ENCODE measurements around the gene CD55.
"Not testable (repeated sequence)": the region's sequence is repeated elsewhere in the genome, so short reads cannot be mapped to it uniquely, and the experiment has no call there.

Gene CD55

GRCh38 chr1:207316622-207317391 lies 4.7 kb upstream of the CD55 start:
- no peak overlapping the region for H3K27ac ChIP-seq (ENCODE audit: low read depth, low read length, severe bottlenecking)
- 50 to 86% methylated on average over 1 to 2 of the region's 6 CpGs for WGBS, 2 experiments (ENCODE audit: insufficient coverage in 2 of 2)
- peaks cover 4% of the 10 kb centered on the region for H3K4me1 ChIP-seq (ENCODE audit: control insufficient read depth, insufficient read depth, low read length, poor library complexity, severe bottlenecking)
- H3K9me3 ChIP-seq (ENCODE audit: control insufficient read depth, low read length), result no peaks in the 10 kb centered on the region
- no peaks in the 10 kb centered on the region for H3K36me3 ChIP-seq (ENCODE audit: control insufficient read depth, insufficient read depth, low read length)
- no peak overlapping the region for H3K4me3 ChIP-seq (ENCODE audit: extremely low read depth, insufficient read depth, low read length, poor library complexity, severe bottlenecking)

GRCh38 chr1:207317561-207317960 lies 3.9 kb upstream of the CD55 start:
- H3K9me3 ChIP-seq (ENCODE audit: control insufficient read depth, low read length), result no peaks in the 10 kb centered on the region
- H3K4me1 ChIP-seq (ENCODE audit: control insufficient read depth, insufficient read depth, low read length, poor library complexity, severe bottlenecking), result no peaks in the 10 kb centered on the region
- no peak overlapping the region for H3K4me3 ChIP-seq (ENCODE audit: extremely low read depth, insufficient read depth, low read length, poor library complexity, severe bottlenecking)
- no peak overlapping the region for H3K27ac ChIP-seq (ENCODE audit: low read depth, low read length, severe bottlenecking)
- H3K36me3 ChIP-seq (ENCODE audit: control insufficient read depth, insufficient read depth, low read length), result no peaks in the 10 kb centered on the region
- 92 to 100% methylated on average over 2 of the region's 3 CpGs for WGBS, 2 experiments (ENCODE audit: insufficient coverage in 2 of 2)

GRCh38 chr1:207318072-207318619 lies 3.3 kb upstream of the CD55 start:
- H3K4me1 ChIP-seq (ENCODE audit: control insufficient read depth, insufficient read depth, low read length, poor library complexity, severe bottlenecking), result no peaks in the 10 kb centered on the region
- 60 to 100% methylated on average over 1 of the region's 3 CpGs for WGBS, 2 experiments (ENCODE audit: insufficient coverage in 2 of 2)
- no peak overlapping the region for H3K4me3 ChIP-seq (ENCODE audit: extremely low read depth, insufficient read depth, low read length, poor library complexity, severe bottlenecking)
- no peaks in the 10 kb centered on the region for H3K36me3 ChIP-seq (ENCODE audit: control insufficient read depth, insufficient read depth, low read length)
- no peak overlapping the region for H3K27ac ChIP-seq (ENCODE audit: low read depth, low read length, severe bottlenecking)
- no peaks in the 10 kb centered on the region for H3K9me3 ChIP-seq (ENCODE audit: control insufficient read depth, low read length)

GRCh38 chr1:207319199-207319598 lies 2.3 kb upstream of the CD55 start:
- H3K4me1 ChIP-seq (ENCODE audit: control insufficient read depth, insufficient read depth, low read length, poor library complexity, severe bottlenecking), result peaks cover 4% of the 10 kb centered on the region
- H3K27ac ChIP-seq (ENCODE audit: low read depth, low read length, severe bottlenecking), result no peak overlapping the region
- H3K36me3 ChIP-seq (ENCODE audit: control insufficient read depth, insufficient read depth, low read length), result no peaks in the 10 kb centered on the region
- no peaks in the 10 kb centered on the region for H3K9me3 ChIP-seq (ENCODE audit: control insufficient read depth, low read length)
- no peak overlapping the region for H3K4me3 ChIP-seq (ENCODE audit: extremely low read depth, insufficient read depth, low read length, poor library complexity, severe bottlenecking)

GRCh38 chr1:207320105-207320504 lies 1.4 kb upstream of the CD55 start:
- H3K36me3 ChIP-seq (ENCODE audit: control insufficient read depth, insufficient read depth, low read length); H3K9me3 ChIP-seq (ENCODE audit: control insufficient read depth, low read length); H3K4me3 ChIP-seq (ENCODE audit: extremely low read depth, insufficient read depth, low read length, poor library complexity, severe bottlenecking); H3K27ac ChIP-seq (ENCODE audit: low read depth, low read length, severe bottlenecking); H3K4me1 ChIP-seq (ENCODE audit: control insufficient read depth, insufficient read depth, low read length, poor library complexity, severe bottlenecking): not testable (repeated sequence)
- WGBS, 2 experiments (ENCODE audit: insufficient coverage in 2 of 2), result no CpG with 5 or more reads among the region's 1 CpG

- Histone ChIP-seq H3K4me3 (ENCODE audit: extremely low read depth, insufficient read depth, low read length, poor library complexity, severe bottlenecking) (peak overlapping the region; percentile 73), H3K9me3 (ENCODE audit: control insufficient read depth, low read length) (no peaks in the 10 kb centered on the region), H3K27ac (ENCODE audit: low read depth, low read length, severe bottlenecking) (peak overlapping the region; percentile 81), H3K36me3 (ENCODE audit: control insufficient read depth, insufficient read depth, low read length) (peaks cover 7% of the 10 kb centered on the region), H3K4me1 (ENCODE audit: control insufficient read depth, insufficient read depth, low read length, poor library complexity, severe bottlenecking) (peaks cover 4% of the 10 kb centered on the region)
- 6 to 8% methylated on average over 18 to 35 of the region's 37 CpGs for WGBS, 2 experiments (ENCODE audit: insufficient coverage in 2 of 2)
Observed at GRCh38 chr1:207321790-207322645, 540 bp downstream of the CD55 start.

GRCh38 chr1:207323425-207324225 lies 2.1 kb downstream of the CD55 start:
- Histone ChIP-seq H3K9me3 (ENCODE audit: control insufficient read depth, low read length) (no peaks in the 10 kb centered on the region), H3K36me3 (ENCODE audit: control insufficient read depth, insufficient read depth, low read length) (peaks cover 21% of the 10 kb centered on the region), H3K4me3 (ENCODE audit: extremely low read depth, insufficient read depth, low read length, poor library complexity, severe bottlenecking) (peak overlapping the region; percentile 14), H3K4me1 (ENCODE audit: control insufficient read depth, insufficient read depth, low read length, poor library complexity, severe bottlenecking) (peaks cover 4% of the 10 kb centered on the region), H3K27ac (ENCODE audit: low read depth, low read length, severe bottlenecking) (no peak overlapping the region)
- 80 to 100% methylated on average over 1 of the region's 5 CpGs for WGBS, 2 experiments (ENCODE audit: insufficient coverage in 2 of 2)

- Histone ChIP-seq H3K36me3 (ENCODE audit: control insufficient read depth, insufficient read depth, low read length) (peaks cover 34% of the 10 kb centered on the region), H3K4me1 (ENCODE audit: control insufficient read depth, insufficient read depth, low read length, poor library complexity, severe bottlenecking) (peaks cover 4% of the 10 kb centered on the region), H3K4me3 (ENCODE audit: extremely low read depth, insufficient read depth, low read length, poor library complexity, severe bottlenecking) (no peak overlapping the region), H3K27ac (ENCODE audit: low read depth, low read length, severe bottlenecking) (no peak overlapping the region), H3K9me3 (ENCODE audit: control insufficient read depth, low read length) (no peaks in the 10 kb centered on the region)
Observed at GRCh38 chr1:207328004-207328403, 6.5 kb downstream of the CD55 start.

GRCh38 chr1:207328908-207329440 lies 7.5 kb downstream of the CD55 start:
- no peak overlapping the region for H3K4me3 ChIP-seq (ENCODE audit: extremely low read depth, insufficient read depth, low read length, poor library complexity, severe bottlenecking)
- H3K27ac ChIP-seq (ENCODE audit: low read depth, low read length, severe bottlenecking), result no peak overlapping the region
- peaks cover 38% of the 10 kb centered on the region for H3K36me3 ChIP-seq (ENCODE audit: control insufficient read depth, insufficient read depth, low read length)
- H3K4me1 ChIP-seq (ENCODE audit: control insufficient read depth, insufficient read depth, low read length, poor library complexity, severe bottlenecking), result no peaks in the 10 kb centered on the region
- 100% methylated on average over 1 to 2 of the region's 3 CpGs for WGBS, 2 experiments (ENCODE audit: insufficient coverage in 2 of 2)
- H3K9me3 ChIP-seq (ENCODE audit: control insufficient read depth, low read length), result no peaks in the 10 kb centered on the region

GRCh38 chr1:207329469-207329868 lies 8.0 kb downstream of the CD55 start:
- 81 to 89% methylated on average over 3 of the region's 3 CpGs for WGBS, 2 experiments (ENCODE audit: insufficient coverage in 2 of 2)
- Histone ChIP-seq H3K4me1 (ENCODE audit: control insufficient read depth, insufficient read depth, low read length, poor library complexity, severe bottlenecking) (no peaks in the 10 kb centered on the region), H3K4me3 (ENCODE audit: extremely low read depth, insufficient read depth, low read length, poor library complexity, severe bottlenecking) (no peak overlapping the region), H3K9me3 (ENCODE audit: control insufficient read depth, low read length) (no peaks in the 10 kb centered on the region), H3K27ac (ENCODE audit: low read depth, low read length, severe bottlenecking) (no peak overlapping the region), H3K36me3 (ENCODE audit: control insufficient read depth, insufficient read depth, low read length) (peaks cover 38% of the 10 kb centered on the region)
